ENCODE measurements around the gene C1R.
"Not testable (repeated sequence)": the region's sequence is repeated elsewhere in the genome, so short reads cannot be mapped to it uniquely, and the experiment has no call there.

Gene C1R

GRCh38 chr12:7107636-7108002, 15.4 kb upstream of the C1R start:
- Histone ChIP-seq H3K27ac (ENCODE audit: insufficient read depth in 1 of 2, low read depth in 1 of 2, low read length in 2 of 2, poor library complexity in 1 of 2, severe bottlenecking in 2 of 2) (peak overlapping the region; percentile 86 to 89), H3K4me3 (ENCODE audit: control insufficient read depth in 1 of 7, extremely low read depth in 1 of 7, insufficient read depth in 4 of 7, low read depth in 2 of 7, low read length in 6 of 7) (peak overlapping the region in 6 of 7 experiments; percentile 67 to 96 (median 82)), H3K9me3 (ENCODE audit: control extremely low read depth in 1 of 5, control insufficient read depth in 4 of 5, insufficient read depth in 2 of 5, low read depth in 1 of 5, low read length in 4 of 5) (peaks cover 0 to 5% (median 0%) of the 10 kb centered on the region in 5 experiments), H3K36me3 (ENCODE audit: control insufficient read depth in 4 of 4, insufficient read depth in 4 of 4, low read length in 3 of 4) (peaks cover 6 to 31% (median 18%) of the 10 kb centered on the region in 4 experiments), H3K4me1 (ENCODE audit: control extremely low read depth in 1 of 4, control insufficient read depth in 4 of 4, insufficient read depth in 4 of 4, low read length in 3 of 4) (peaks cover 2 to 35% (median 24%) of the 10 kb centered on the region in 4 experiments), H3K27me3 (replicated peaks in 2 of 5; ENCODE audit: control insufficient read depth in 4 of 5, insufficient read depth in 5 of 5, low read length in 4 of 5) (no peaks in the 10 kb centered on the region)
- ChIA-PET CTCF (interaction anchor here (0.9 to 7.5 kb wide), 16 partner anchors 12 to 354 kb away, joined by 3 to 55 read pairs (median 5); partner anchors contain the start of genes C12orf57, C1R, CLSTN3 and RNU7-1), POLR2A (interaction anchor here (2.5 to 2.9 kb wide), 2 partner anchors 39 to 164 kb away, joined by 9 to 13 read pairs; partner anchors contain the start of genes C12orf57 and RNU7-1)
- WGBS (ENCODE audit: insufficient coverage): 52% methylated on average over 2 of the region's 3 CpGs
- DNase-seq: peak in 2 of 3 donors; percentile 19 to 28

GRCh38 chr12:7107181-7107580, 14.9 kb upstream of the C1R start:
- WGBS (ENCODE audit: insufficient coverage): 96% methylated on average over 4 of the region's 5 CpGs

GRCh38 chr12:7106082-7106481, 13.8 kb upstream of the C1R start:
- Histone ChIP-seq H3K9me3 (ENCODE audit: control extremely low read depth in 1 of 5, control insufficient read depth in 4 of 5, insufficient read depth in 2 of 5, low read depth in 1 of 5, low read length in 4 of 5) (peaks cover 0 to 5% (median 0%) of the 10 kb centered on the region in 5 experiments), H3K4me3 (ENCODE audit: control insufficient read depth in 1 of 7, extremely low read depth in 1 of 7, insufficient read depth in 4 of 7, low read depth in 2 of 7, low read length in 6 of 7) (no peak overlapping the region), H3K27me3 (replicated peaks in 2 of 5; ENCODE audit: control insufficient read depth in 4 of 5, insufficient read depth in 5 of 5, low read length in 4 of 5) (no peaks in the 10 kb centered on the region), H3K27ac (ENCODE audit: insufficient read depth in 1 of 2, low read depth in 1 of 2, low read length in 2 of 2, poor library complexity in 1 of 2, severe bottlenecking in 2 of 2) (no peak overlapping the region), H3K36me3 (ENCODE audit: control insufficient read depth in 4 of 4, insufficient read depth in 4 of 4, low read length in 3 of 4) (peaks cover 6 to 36% (median 24%) of the 10 kb centered on the region in 4 experiments), H3K4me1 (ENCODE audit: control extremely low read depth in 1 of 4, control insufficient read depth in 4 of 4, insufficient read depth in 4 of 4, low read length in 3 of 4) (peaks cover 3 to 39% (median 28%) of the 10 kb centered on the region in 4 experiments)
- ChIA-PET CTCF (interaction anchor here (1.0 to 6.1 kb wide), 5 partner anchors 13 to 158 kb away, joined by 3 to 55 read pairs (median 4); partner anchors contain the start of gene C1R), POLR2A (no interaction called here)
- no peak for DNase-seq
- no CpG with 5 or more reads among the region's 1 CpG for WGBS (ENCODE audit: insufficient coverage)

More at GRCh38 chr12:7107181-7107580, 14.9 kb upstream of the C1R start:
- not testable (repeated sequence) for DNase-seq; H3K9me3 ChIP-seq (ENCODE audit: control extremely low read depth in 1 of 5, control insufficient read depth in 4 of 5, insufficient read depth in 2 of 5, low read depth in 1 of 5, low read length in 4 of 5); H3K27me3 ChIP-seq (replicated peaks in 2 of 5; ENCODE audit: control insufficient read depth in 4 of 5, insufficient read depth in 5 of 5, low read length in 4 of 5); H3K27ac ChIP-seq (ENCODE audit: insufficient read depth in 1 of 2, low read depth in 1 of 2, low read length in 2 of 2, poor library complexity in 1 of 2, severe bottlenecking in 2 of 2)
- Histone ChIP-seq H3K4me1 (ENCODE audit: control extremely low read depth in 1 of 4, control insufficient read depth in 4 of 4, insufficient read depth in 4 of 4, low read length in 3 of 4) (peaks cover 3 to 39% (median 28%) of the 10 kb centered on the region in 4 experiments), H3K4me3 (ENCODE audit: control insufficient read depth in 1 of 7, extremely low read depth in 1 of 7, insufficient read depth in 4 of 7, low read depth in 2 of 7, low read length in 6 of 7) (peak overlapping the region in 2 of 7 experiments; percentile 20 to 67), H3K36me3 (ENCODE audit: control insufficient read depth in 4 of 4, insufficient read depth in 4 of 4, low read length in 3 of 4) (peaks cover 6 to 32% (median 19%) of the 10 kb centered on the region in 4 experiments)
- ChIA-PET CTCF (interaction anchor here (0.9 to 7.5 kb wide), 14 partner anchors 9 to 353 kb away, joined by 3 to 55 read pairs (median 4); partner anchors contain the start of genes C12orf57, C1R, RNU7-1 and SPSB2), POLR2A (interaction anchor here (2.9 kb wide), 1 partner anchor 163 kb away, joined by 13 read pairs; the partner anchor contains the start of genes C12orf57 and RNU7-1)

GRCh38 chr12:7103837-7104584, 11.8 kb upstream of the C1R start:
- 95% methylated on average over 11 of the region's 14 CpGs for WGBS (ENCODE audit: insufficient coverage)
- Histone ChIP-seq H3K27ac (ENCODE audit: insufficient read depth in 1 of 2, low read depth in 1 of 2, low read length in 2 of 2, poor library complexity in 1 of 2, severe bottlenecking in 2 of 2) (no peak overlapping the region), H3K4me1 (ENCODE audit: control extremely low read depth in 1 of 4, control insufficient read depth in 4 of 4, insufficient read depth in 4 of 4, low read length in 3 of 4) (peaks cover 3 to 32% (median 19%) of the 10 kb centered on the region in 4 experiments), H3K9me3 (ENCODE audit: control extremely low read depth in 1 of 5, control insufficient read depth in 4 of 5, insufficient read depth in 2 of 5, low read depth in 1 of 5, low read length in 4 of 5) (peaks cover 0 to 5% (median 0%) of the 10 kb centered on the region in 5 experiments), H3K4me3 (ENCODE audit: control insufficient read depth in 1 of 7, extremely low read depth in 1 of 7, insufficient read depth in 4 of 7, low read depth in 2 of 7, low read length in 6 of 7) (no peak overlapping the region), H3K36me3 (ENCODE audit: control insufficient read depth in 4 of 4, insufficient read depth in 4 of 4, low read length in 3 of 4) (peaks cover 6 to 38% (median 29%) of the 10 kb centered on the region in 4 experiments), H3K27me3 (replicated peaks in 2 of 5; ENCODE audit: control insufficient read depth in 4 of 5, insufficient read depth in 5 of 5, low read length in 4 of 5) (no peaks in the 10 kb centered on the region)
- DNase-seq: no peak
- ChIA-PET CTCF (interaction anchor here (0.7 to 2.1 kb wide), 6 partner anchors 9 to 138 kb away, joined by 3 to 4 read pairs (median 3); no protein-coding TSS in a partner anchor), POLR2A (no interaction called here)

GRCh38 chr12:7102582-7102981, 10.3 kb upstream of the C1R start:
- DNase-seq: no peak
- peaks cover 3 to 24% (median 9%) of the 10 kb centered on the region in 4 experiments for H3K4me1 ChIP-seq (ENCODE audit: control extremely low read depth in 1 of 4, control insufficient read depth in 4 of 4, insufficient read depth in 4 of 4, low read length in 3 of 4)
- H3K4me3 ChIP-seq (ENCODE audit: control insufficient read depth in 1 of 7, extremely low read depth in 1 of 7, insufficient read depth in 4 of 7, low read depth in 2 of 7, low read length in 6 of 7): no peak overlapping the region
- ChIA-PET CTCF (interaction anchor here (0.6 to 2.9 kb wide), 9 partner anchors 9 to 153 kb away, joined by 3 to 15 read pairs (median 3); partner anchors contain the start of genes C1R and LPCAT3), POLR2A (no interaction called here)
- H3K27me3 ChIP-seq (replicated peaks in 2 of 5; ENCODE audit: control insufficient read depth in 4 of 5, insufficient read depth in 5 of 5, low read length in 4 of 5): no peaks in the 10 kb centered on the region
- WGBS (ENCODE audit: insufficient coverage): 36% methylated on average over 3 of the region's 3 CpGs
- H3K27ac ChIP-seq (ENCODE audit: insufficient read depth in 1 of 2, low read depth in 1 of 2, low read length in 2 of 2, poor library complexity in 1 of 2, severe bottlenecking in 2 of 2): no peak overlapping the region
- peaks cover 0 to 5% (median 0%) of the 10 kb centered on the region in 5 experiments for H3K9me3 ChIP-seq (ENCODE audit: control extremely low read depth in 1 of 5, control insufficient read depth in 4 of 5, insufficient read depth in 2 of 5, low read depth in 1 of 5, low read length in 4 of 5)
- H3K36me3 ChIP-seq (ENCODE audit: control insufficient read depth in 4 of 4, insufficient read depth in 4 of 4, low read length in 3 of 4): peaks cover 6 to 43% (median 33%) of the 10 kb centered on the region in 4 experiments

GRCh38 chr12:7101694-7102131, 9.5 kb upstream of the C1R start:
- peaks cover 3 to 22% (median 8%) of the 10 kb centered on the region in 4 experiments for H3K4me1 ChIP-seq (ENCODE audit: control extremely low read depth in 1 of 4, control insufficient read depth in 4 of 4, insufficient read depth in 4 of 4, low read length in 3 of 4)
- no peak for DNase-seq
- no peak overlapping the region for H3K27ac ChIP-seq (ENCODE audit: insufficient read depth in 1 of 2, low read depth in 1 of 2, low read length in 2 of 2, poor library complexity in 1 of 2, severe bottlenecking in 2 of 2)
- no peak overlapping the region for H3K4me3 ChIP-seq (ENCODE audit: control insufficient read depth in 1 of 7, extremely low read depth in 1 of 7, insufficient read depth in 4 of 7, low read depth in 2 of 7, low read length in 6 of 7)
- ChIA-PET CTCF (interaction anchor here (1.0 to 2.9 kb wide), 5 partner anchors 9 to 152 kb away, joined by 3 to 15 read pairs (median 11); partner anchors contain the start of gene C1R), POLR2A (no interaction called here)
- 96% methylated on average over 9 of the region's 10 CpGs for WGBS (ENCODE audit: insufficient coverage)
- H3K36me3 ChIP-seq (ENCODE audit: control insufficient read depth in 4 of 4, insufficient read depth in 4 of 4, low read length in 3 of 4): peaks cover 6 to 50% (median 34%) of the 10 kb centered on the region in 4 experiments
- peaks cover 0 to 5% (median 0%) of the 10 kb centered on the region in 5 experiments for H3K9me3 ChIP-seq (ENCODE audit: control extremely low read depth in 1 of 5, control insufficient read depth in 4 of 5, insufficient read depth in 2 of 5, low read depth in 1 of 5, low read length in 4 of 5)
- no peaks in the 10 kb centered on the region for H3K27me3 ChIP-seq (replicated peaks in 2 of 5; ENCODE audit: control insufficient read depth in 4 of 5, insufficient read depth in 5 of 5, low read length in 4 of 5)
